PC-9 (cell line): ENCODE results near the gene AK5.

Experiments
- CTCF ChIP-seq: fragments of 200-600 bp; sonication (generic); conservative IDR thresholded peaks from 2 replicates; pipeline ENCODE4 v1.6.1; 2017; ENCODE audit warnings: mixed run types, antibody characterized with exemption, mild to moderate bottlenecking, moderate library complexity
- EZH2 ChIP-seq: fragments of 200-600 bp; sonication (generic); IDR thresholded peaks from 2 replicates; pipeline ENCODE4 v1.8.0; 2017; ENCODE audit warnings: antibody characterized with exemption, low read depth

- TF ChIP-seq EZH2 = no peak
- no peak for TF ChIP-seq CTCF
Measured at GRCh38 chr1:77534456-77534855, 252.6 kb downstream of the AK5 start.
